ENCODE measurements around the gene DCBLD1.

The DCBLD1 gene

GRCh38 chr6:117525607-117526006 lies 43.1 kb downstream of the DCBLD1 start:
- no peak for DNase-seq (ENCODE audit: low read depth)
- no peak overlapping the region for H3K4me3 ChIP-seq (ENCODE audit: low read length)
- TF ChIP-seq CTCF (IDR thresholded peaks at IDR 0.05; ENCODE audit: insufficient read depth, low read depth, low read length, missing control alignments) = no peak

- no peak for DNase-seq (ENCODE audit: low read depth)
- TF ChIP-seq CTCF (IDR thresholded peaks at IDR 0.05; ENCODE audit: insufficient read depth, low read depth, low read length, missing control alignments) = no peak
- no peak overlapping the region for H3K4me3 ChIP-seq (ENCODE audit: low read length)
Measured at GRCh38 chr6:117530467-117531242, 48.2 kb downstream of the DCBLD1 start.

- no peak for TF ChIP-seq CTCF (IDR thresholded peaks at IDR 0.05; ENCODE audit: insufficient read depth, low read depth, low read length, missing control alignments)
- no peak overlapping the region for H3K4me3 ChIP-seq (ENCODE audit: low read length)
- DNase-seq (ENCODE audit: low read depth) = no peak
Measured at GRCh38 chr6:117531346-117531745, 48.9 kb downstream of the DCBLD1 start.

GRCh38 chr6:117531809-117532725 lies 49.6 kb downstream of the DCBLD1 start:
- H3K4me3 ChIP-seq (ENCODE audit: low read length) = no peak overlapping the region
- no peak for TF ChIP-seq CTCF (IDR thresholded peaks at IDR 0.05; ENCODE audit: insufficient read depth, low read depth, low read length, missing control alignments)
- no peak for DNase-seq (ENCODE audit: low read depth)

- no peak for DNase-seq (ENCODE audit: low read depth)
- H3K4me3 ChIP-seq (ENCODE audit: low read length) = no peak overlapping the region
- no peak for TF ChIP-seq CTCF (IDR thresholded peaks at IDR 0.05; ENCODE audit: insufficient read depth, low read depth, low read length, missing control alignments)
Measured at GRCh38 chr6:117533775-117534174, 51.3 kb downstream of the DCBLD1 start.

GRCh38 chr6:117534974-117535373 lies 52.5 kb downstream of the DCBLD1 start:
- DNase-seq (ENCODE audit: low read depth) = no peak
- no peak for TF ChIP-seq CTCF (IDR thresholded peaks at IDR 0.05; ENCODE audit: insufficient read depth, low read depth, low read length, missing control alignments)
- no peak overlapping the region for H3K4me3 ChIP-seq (ENCODE audit: low read length)

Data from epithelial cell of esophagus (primary cell).